DOHH2 (cell line): ENCODE measurements around the gene HS6ST1.
"Not testable (repeated sequence)": the region's sequence is repeated elsewhere in the genome, so short reads cannot be mapped to it uniquely, and the experiment has no call there.

Source experiments
- CTCF ChIP-seq: fragments of 200-600 bp; sonication (generic); IDR thresholded peaks from one replicate; pipeline ENCODE4 v1.5.1; 2014; ENCODE audit warnings: antibody characterized with exemption, mild to moderate bottlenecking, low read depth, low read length; ENCODE audit not compliant: poor library complexity, severe bottlenecking
- EZH2phosphoT487 ChIP-seq: fragments of 200-600 bp; sonication (generic); IDR thresholded peaks from 2 replicates; pipeline ENCODE4 v1.6.1; 2017; ENCODE audit warnings: borderline replicate concordance, mild to moderate bottlenecking, antibody characterized with exemption, low read length, moderate library complexity, mixed read lengths

- not testable (repeated sequence) for TF ChIP-seq CTCF, EZH2phosphoT487
Observed at GRCh38 chr2:128267197-128267596, 51.5 kb downstream of the HS6ST1 start.
